Measurements from ENCODE around the gene TNS3.

The TNS3 gene

GRCh38 chr7:47329320-47329926 lies 252.5 kb downstream of the TNS3 start:
- no peak for DNase-seq (ENCODE audit: low spot score)

- DNase-seq (ENCODE audit: low spot score) = no peak
Measured at GRCh38 chr7:47328392-47329319, 253.3 kb downstream of the TNS3 start.

GRCh38 chr7:47327698-47328391 lies 254.1 kb downstream of the TNS3 start:
- DNase-seq (ENCODE audit: low spot score) = peak; percentile 60

- no peak for DNase-seq (ENCODE audit: low spot score)
Measured at GRCh38 chr7:47327346-47327697, 254.6 kb downstream of the TNS3 start.

GRCh38 chr7:47326808-47327207 lies 255.1 kb downstream of the TNS3 start:
- no peak for DNase-seq (ENCODE audit: low spot score)

GRCh38 chr7:47326220-47326619 lies 255.7 kb downstream of the TNS3 start:
- no peak for DNase-seq (ENCODE audit: low spot score)

GRCh38 chr7:47325337-47325736 lies 256.6 kb downstream of the TNS3 start:
- no peak for DNase-seq (ENCODE audit: low spot score)

- no peak for DNase-seq (ENCODE audit: low spot score)
Measured at GRCh38 chr7:47323904-47324303, 258.0 kb downstream of the TNS3 start.

- DNase-seq (ENCODE audit: low spot score) = no peak
Measured at GRCh38 chr7:47322731-47323130, 259.2 kb downstream of the TNS3 start.

GRCh38 chr7:47320296-47320695 lies 261.6 kb downstream of the TNS3 start:
- no peak for DNase-seq (ENCODE audit: low spot score)

GRCh38 chr7:47318395-47319182 lies 263.3 kb downstream of the TNS3 start:
- DNase-seq (ENCODE audit: low spot score) = no peak

- DNase-seq (ENCODE audit: low spot score) = no peak
Measured at GRCh38 chr7:47317487-47317886, 264.4 kb downstream of the TNS3 start.

GRCh38 chr7:47314728-47315607 lies 266.9 kb downstream of the TNS3 start:
- DNase-seq (ENCODE audit: low spot score) = no peak

- DNase-seq (ENCODE audit: low spot score) = no peak
Measured at GRCh38 chr7:47314248-47314647, 267.7 kb downstream of the TNS3 start.

GRCh38 chr7:47313564-47313963 lies 268.3 kb downstream of the TNS3 start:
- no peak for DNase-seq (ENCODE audit: low spot score)

- DNase-seq (ENCODE audit: low spot score) = no peak
Measured at GRCh38 chr7:47311891-47312290, 270.0 kb downstream of the TNS3 start.

GRCh38 chr7:47310020-47310419 lies 271.9 kb downstream of the TNS3 start:
- no peak for DNase-seq (ENCODE audit: low spot score)

- no peak for DNase-seq (ENCODE audit: low spot score)
Measured at GRCh38 chr7:47308808-47309207, 273.1 kb downstream of the TNS3 start.

- no peak for DNase-seq (ENCODE audit: low spot score)
Measured at GRCh38 chr7:47307311-47307710, 274.6 kb downstream of the TNS3 start.

- DNase-seq (ENCODE audit: low spot score) = no peak
Measured at GRCh38 chr7:47304727-47305719, 276.9 kb downstream of the TNS3 start.

Measured in SW480 (cell line).